ENCODE measurements around the gene RBAK.

- TF ChIP-seq CEBPB (IDR thresholded peaks at IDR 0.05; ENCODE audit: low read depth, low read length) (no peak), POLR2A (IDR thresholded peaks at IDR 0.05; ENCODE audit: low read depth, low read length) (no peak), SMC3 (IDR thresholded peaks at IDR 0.05; ENCODE audit: low read depth, low read length) (no peak)
- TF ChIP-seq, protein P1, sequence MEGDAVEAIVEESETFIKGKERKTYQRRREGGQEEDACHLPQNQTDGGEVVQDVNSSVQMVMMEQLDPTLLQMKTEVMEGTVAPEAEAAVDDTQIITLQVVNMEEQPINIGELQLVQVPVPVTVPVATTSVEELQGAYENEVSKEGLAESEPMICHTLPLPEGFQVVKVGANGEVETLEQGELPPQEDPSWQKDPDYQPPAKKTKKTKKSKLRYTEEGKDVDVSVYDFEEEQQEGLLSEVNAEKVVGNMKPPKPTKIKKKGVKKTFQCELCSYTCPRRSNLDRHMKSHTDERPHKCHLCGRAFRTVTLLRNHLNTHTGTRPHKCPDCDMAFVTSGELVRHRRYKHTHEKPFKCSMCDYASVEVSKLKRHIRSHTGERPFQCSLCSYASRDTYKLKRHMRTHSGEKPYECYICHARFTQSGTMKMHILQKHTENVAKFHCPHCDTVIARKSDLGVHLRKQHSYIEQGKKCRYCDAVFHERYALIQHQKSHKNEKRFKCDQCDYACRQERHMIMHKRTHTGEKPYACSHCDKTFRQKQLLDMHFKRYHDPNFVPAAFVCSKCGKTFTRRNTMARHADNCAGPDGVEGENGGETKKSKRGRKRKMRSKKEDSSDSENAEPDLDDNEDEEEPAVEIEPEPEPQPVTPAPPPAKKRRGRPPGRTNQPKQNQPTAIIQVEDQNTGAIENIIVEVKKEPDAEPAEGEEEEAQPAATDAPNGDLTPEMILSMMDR (conservative IDR thresholded peaks at IDR 0.05; ENCODE audit: low read depth, low read length): no peak
- TF ChIP-seq, protein P2, sequence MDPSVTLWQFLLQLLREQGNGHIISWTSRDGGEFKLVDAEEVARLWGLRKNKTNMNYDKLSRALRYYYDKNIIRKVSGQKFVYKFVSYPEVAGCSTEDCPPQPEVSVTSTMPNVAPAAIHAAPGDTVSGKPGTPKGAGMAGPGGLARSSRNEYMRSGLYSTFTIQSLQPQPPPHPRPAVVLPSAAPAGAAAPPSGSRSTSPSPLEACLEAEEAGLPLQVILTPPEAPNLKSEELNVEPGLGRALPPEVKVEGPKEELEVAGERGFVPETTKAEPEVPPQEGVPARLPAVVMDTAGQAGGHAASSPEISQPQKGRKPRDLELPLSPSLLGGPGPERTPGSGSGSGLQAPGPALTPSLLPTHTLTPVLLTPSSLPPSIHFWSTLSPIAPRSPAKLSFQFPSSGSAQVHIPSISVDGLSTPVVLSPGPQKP (IDR thresholded peaks at IDR 0.05; ENCODE audit: borderline replicate concordance, low read depth, low read length): no peak
Measured at GRCh38 chr7:5036446-5036845, 9.2 kb upstream of the RBAK start.

Measured in IMR-90 (cell line).